ENCODE results near the gene WDR45B. TPM values are rescaled to one million over a fixed set of nuclear protein-coding genes. Genes with fewer than 3 reads are reported as not detected.
A peak's percentile ranks its signal among the peaks of the same experiment; 100 is the strongest.

WDR45B gene
- total and polyA plus RNA-seq, 11 donors: 23.5 to 60.7 (median 40.1) TPM

DNA sequence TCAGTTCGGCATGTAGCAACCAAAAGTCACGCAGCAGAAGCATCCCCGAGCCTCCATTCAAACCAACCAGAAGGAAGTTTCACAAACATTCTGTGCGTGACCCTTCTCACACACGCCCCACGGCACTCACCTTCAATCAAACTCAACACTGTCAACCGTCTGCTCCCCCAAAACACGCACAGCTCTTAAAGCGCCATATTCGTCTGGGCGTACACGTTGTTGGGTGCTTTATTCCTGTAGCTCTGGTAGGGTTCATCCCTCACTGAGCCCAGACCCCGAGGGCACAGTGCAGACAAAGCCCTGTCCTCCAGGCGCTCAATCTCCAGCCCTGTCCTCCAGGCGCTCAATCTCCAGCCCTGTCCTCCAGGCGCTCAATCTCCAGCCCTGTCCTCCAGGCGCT is 48.0 kb upstream of the WDR45B start:
- peaks cover 0 to 16% (median 7%) of the 10 kb centered on the region in 12 donors for H3K9me3 ChIP-seq
- no peak overlapping the region for H3K27ac ChIP-seq
- DNase-seq (no peak), ATAC-seq (no peak)
- H3K4me3 ChIP-seq: no peak overlapping the region
- peaks cover 0 to 6% (median 0%) of the 10 kb centered on the region in 9 donors for H3K27me3 ChIP-seq
- 95 to 98% (median 97%) methylated on average over 16 to 17 of the region's 17 CpGs for WGBS, 4 donors
- H3K36me3 ChIP-seq: peaks cover 0 to 3% (median 0%) of the 10 kb centered on the region in 9 donors
- TF ChIP-seq POLR2A (IDR thresholded peaks at IDR 0.05): no peak
- TF ChIP-seq CTCF (IDR thresholded peaks at IDR 0.05): no peak
- peaks cover 0 to 22% (median 15%) of the 10 kb centered on the region in 12 donors for H3K4me1 ChIP-seq
- intact Hi-C loops (cut with DNase I): loop anchor here in 1 of 10 donors (5.0 kb wide), 1 partner anchor 44 kb away; no protein-coding TSS in a partner anchor

DNA sequence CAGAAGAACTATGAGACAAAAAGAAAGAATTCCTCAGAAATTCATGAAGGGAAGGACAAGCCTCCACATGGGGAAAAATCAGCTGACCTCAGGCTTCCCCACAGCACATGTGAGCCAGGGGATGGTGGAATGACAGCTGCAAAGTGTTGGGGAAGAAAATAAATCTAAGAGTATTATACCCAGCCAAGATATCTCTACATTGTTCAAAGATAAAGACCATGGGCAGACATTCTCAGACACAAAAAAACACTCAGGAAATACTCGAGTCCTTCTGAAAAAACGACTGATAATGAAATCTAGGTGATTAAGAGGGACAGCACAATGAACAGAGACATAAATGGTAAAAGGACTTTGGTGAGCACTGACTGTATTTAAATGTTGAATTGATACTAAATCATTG is 46.4 kb upstream of the WDR45B start:
- 46 to 56% (median 50%) methylated on average over 2 of the region's 2 CpGs for WGBS, 4 donors
- H3K27ac ChIP-seq: no peak overlapping the region
- H3K27me3 ChIP-seq: peaks cover 0 to 6% (median 0%) of the 10 kb centered on the region in 9 donors
- peaks cover 0 to 3% (median 0%) of the 10 kb centered on the region in 9 donors for H3K36me3 ChIP-seq
- ATAC-seq (no peak), DNase-seq (no peak)
- no peak overlapping the region for H3K4me3 ChIP-seq
- peaks cover 0 to 22% (median 15%) of the 10 kb centered on the region in 12 donors for H3K4me1 ChIP-seq
- peaks cover 0 to 16% (median 7%) of the 10 kb centered on the region in 12 donors for H3K9me3 ChIP-seq
- intact Hi-C loops (cut with DNase I): loop anchor here in 1 of 10 donors (5.0 kb wide), 1 partner anchor 42 kb away; no protein-coding TSS in a partner anchor
- TF ChIP-seq CTCF (IDR thresholded peaks at IDR 0.05) (no peak), POLR2A (IDR thresholded peaks at IDR 0.05) (no peak)

DNA sequence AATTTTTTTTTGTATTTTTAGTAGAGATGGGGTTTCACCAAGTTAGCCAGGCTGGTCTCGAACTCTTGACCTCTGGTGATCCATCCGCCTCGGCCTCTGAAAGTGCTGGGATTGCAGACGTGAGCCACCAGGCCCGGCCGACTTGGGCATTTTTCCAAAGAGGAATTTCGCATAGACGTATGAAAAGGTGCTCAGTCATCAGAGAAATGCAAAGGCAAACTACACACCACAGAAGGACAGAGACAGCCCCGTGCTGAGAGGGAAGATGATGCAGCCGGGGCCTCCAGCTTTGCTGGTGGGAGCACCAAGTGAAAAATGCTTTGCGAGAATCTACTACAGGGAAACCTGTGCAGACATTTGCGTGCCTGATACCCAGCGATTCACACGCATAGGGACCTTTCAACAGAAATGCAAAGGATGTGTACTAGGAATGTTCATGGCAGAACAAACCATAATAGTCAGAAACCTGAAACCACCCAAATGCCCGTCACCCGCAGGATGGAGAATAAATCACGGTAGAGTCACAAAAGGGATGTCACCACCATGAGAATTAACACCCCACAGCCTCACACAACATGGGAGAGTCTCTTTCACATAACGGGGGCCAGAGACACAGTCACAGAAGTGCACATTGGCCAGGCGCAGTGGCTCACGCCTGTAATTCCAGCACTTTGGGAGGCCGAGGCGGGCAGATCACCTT is 45.1 kb upstream of the WDR45B start:
- TF ChIP-seq POLR2A (IDR thresholded peaks at IDR 0.05): no peak
- no peak for TF ChIP-seq CTCF (IDR thresholded peaks at IDR 0.05)
- WGBS, 4 donors: 92 to 95% (median 93%) methylated on average over 22 of the region's 22 CpGs
- ATAC-seq (no peak), DNase-seq (peak in 1 of 5 donors; percentile 18)
- Histone ChIP-seq H3K36me3 (peaks cover 0 to 3% (median 0%) of the 10 kb centered on the region in 9 donors), H3K27ac (no peak overlapping the region), H3K27me3 (peaks cover 0 to 6% (median 0%) of the 10 kb centered on the region in 9 donors), H3K4me1 (peaks cover 0 to 14% (median 10%) of the 10 kb centered on the region in 12 donors), H3K9me3 (peaks cover 0 to 16% (median 7%) of the 10 kb centered on the region in 12 donors), H3K4me3 (no peak overlapping the region)
- intact Hi-C loops (cut with DNase I): no loop called here

DNA sequence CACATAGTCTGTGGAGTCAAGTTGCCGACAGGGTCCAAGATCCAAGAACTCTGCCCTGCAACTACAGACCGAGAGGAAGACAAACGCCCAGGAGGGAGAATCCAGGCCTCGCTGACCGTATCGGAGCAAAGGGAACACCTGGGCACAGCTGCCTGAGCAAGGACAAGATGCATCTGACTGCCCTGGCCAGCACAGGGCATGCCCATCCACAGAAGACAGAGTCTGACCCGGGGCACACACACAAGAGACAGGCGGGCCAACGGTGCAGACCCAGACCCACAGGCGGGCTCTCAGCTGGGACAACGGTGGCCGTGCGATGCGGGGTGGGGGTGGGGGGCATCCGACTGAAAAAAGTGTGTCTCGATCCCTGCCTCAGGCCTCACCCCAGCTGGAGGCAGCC is 44.0 kb upstream of the WDR45B start:
- peaks cover 0 to 16% (median 7%) of the 10 kb centered on the region in 12 donors for H3K9me3 ChIP-seq
- DNase-seq: peak in 1 of 5 donors; percentile 6
- TF ChIP-seq POLR2A (IDR thresholded peaks at IDR 0.05) (no peak), CTCF (IDR thresholded peaks at IDR 0.05) (no peak)
- no peak for ATAC-seq
- no peak overlapping the region for H3K27ac ChIP-seq
- H3K27me3 ChIP-seq: peaks cover 0 to 3% (median 0%) of the 10 kb centered on the region in 9 donors
- peaks cover 0 to 13% (median 6%) of the 10 kb centered on the region in 12 donors for H3K4me1 ChIP-seq
- H3K4me3 ChIP-seq: no peak overlapping the region
- WGBS, 4 donors: 81 to 89% (median 85%) methylated on average over 15 to 16 of the region's 16 CpGs
- intact Hi-C loops (cut with DNase I): no loop called here
- H3K36me3 ChIP-seq: peaks cover 0 to 3% (median 0%) of the 10 kb centered on the region in 9 donors
